BJ (cell line): ENCODE data around the gene UBE2H. TPM values are rescaled to one million over a fixed set of nuclear protein-coding genes. Genes with fewer than 3 reads are reported as not detected.
"Not testable (repeated sequence)": the region's sequence is repeated elsewhere in the genome, so short reads cannot be mapped to it uniquely, and the experiment has no call there.

Experiments used
- CTCF ChIA-PET: fragments of 350-600 bp; formaldehyde crosslinking; extraction: SDS; loops from one replicate; lab custom pipeline; 2021; ENCODE audit warnings: antibody characterized with exemption, inconsistent platforms; lab: Yijun Ruan, JAX
- POLR2A ChIA-PET: fragments of 300-600 bp; sonication (Branson Sonifier 250); formaldehyde crosslinking; extraction: SDS; loops from one replicate; lab custom pipeline; 2021; ENCODE audit warnings: antibody characterized with exemption; lab: Charles Lee
- DNase-seq: peaks from one replicate; pipeline ENCODE4 v3.0.0-alpha.2; 2011; ENCODE audit warnings: low read depth
- H3K27me3 ChIP-seq: 2 replicates; pipeline ENCODE4 v1.6.0; 2011; ENCODE audit warnings: low read length; ENCODE audit not compliant: control insufficient read depth, insufficient read depth
- H3K36me3 ChIP-seq: 2 replicates; pipeline ENCODE4 v1.5.1; 2011; ENCODE audit warnings: low read length; ENCODE audit not compliant: control insufficient read depth, insufficient read depth
- H3K4me3 ChIP-seq: 2 replicates; pipeline ENCODE4 v1.5.1; 2011; ENCODE audit warnings: low read depth, mild to moderate bottlenecking, control low read depth, low read length
- polyA plus RNA-seq: library from polyadenylated mRNA; depleted of rRNA; stranded (reverse); fragments of >200 nt; gene quantifications from 2 replicates; pipeline ENCODE4 v1.2.3, GENCODE V29; 2011
- TF ChIP-seq, protein P1 (sequence below): IDR thresholded peaks from 2 replicates; pipeline ENCODE4 v1.5.1; 2011; ENCODE audit warnings: low read depth, mild to moderate bottlenecking, control low read depth, inconsistent platforms, low read length, moderate library complexity; ENCODE audit not compliant: insufficient read depth

The UBE2H gene
- polyA plus RNA-seq, 1 experiment = 37.0 TPM

DNA sequence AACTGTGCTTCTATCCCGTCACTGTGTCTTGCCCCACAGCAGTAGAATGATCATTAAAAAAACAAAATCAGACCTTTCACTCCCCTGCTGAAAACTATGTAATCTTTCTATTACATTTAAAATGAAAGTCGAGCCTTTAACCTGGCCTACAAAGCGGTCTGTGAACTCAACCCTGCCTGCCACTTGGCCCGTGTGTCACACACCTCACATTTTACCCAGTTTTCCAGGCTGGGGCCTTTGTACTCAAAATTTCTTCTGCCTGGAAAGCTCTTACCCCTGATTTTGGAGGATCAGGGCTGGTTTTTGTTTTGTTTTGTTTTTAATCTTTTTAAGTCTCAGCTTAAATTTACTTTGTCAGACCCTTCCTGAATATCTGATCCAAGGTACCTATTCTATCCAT is 82.1 kb downstream of the UBE2H start:
- TF ChIP-seq, protein P1, sequence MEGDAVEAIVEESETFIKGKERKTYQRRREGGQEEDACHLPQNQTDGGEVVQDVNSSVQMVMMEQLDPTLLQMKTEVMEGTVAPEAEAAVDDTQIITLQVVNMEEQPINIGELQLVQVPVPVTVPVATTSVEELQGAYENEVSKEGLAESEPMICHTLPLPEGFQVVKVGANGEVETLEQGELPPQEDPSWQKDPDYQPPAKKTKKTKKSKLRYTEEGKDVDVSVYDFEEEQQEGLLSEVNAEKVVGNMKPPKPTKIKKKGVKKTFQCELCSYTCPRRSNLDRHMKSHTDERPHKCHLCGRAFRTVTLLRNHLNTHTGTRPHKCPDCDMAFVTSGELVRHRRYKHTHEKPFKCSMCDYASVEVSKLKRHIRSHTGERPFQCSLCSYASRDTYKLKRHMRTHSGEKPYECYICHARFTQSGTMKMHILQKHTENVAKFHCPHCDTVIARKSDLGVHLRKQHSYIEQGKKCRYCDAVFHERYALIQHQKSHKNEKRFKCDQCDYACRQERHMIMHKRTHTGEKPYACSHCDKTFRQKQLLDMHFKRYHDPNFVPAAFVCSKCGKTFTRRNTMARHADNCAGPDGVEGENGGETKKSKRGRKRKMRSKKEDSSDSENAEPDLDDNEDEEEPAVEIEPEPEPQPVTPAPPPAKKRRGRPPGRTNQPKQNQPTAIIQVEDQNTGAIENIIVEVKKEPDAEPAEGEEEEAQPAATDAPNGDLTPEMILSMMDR = no peak
- CTCF ChIA-PET = interaction anchor here (0.8 to 1.6 kb wide), 5 partner anchors 10 to 42 kb away, joined by 3 to 4 read pairs (median 4); no protein-coding TSS in a partner anchor
- Histone ChIP-seq H3K4me3 (no peak overlapping the region), H3K36me3 (no peaks in the 10 kb centered on the region), H3K27me3 (no peaks in the 10 kb centered on the region)
- DNase-seq = no peak
- POLR2A ChIA-PET = no interaction called here

DNA sequence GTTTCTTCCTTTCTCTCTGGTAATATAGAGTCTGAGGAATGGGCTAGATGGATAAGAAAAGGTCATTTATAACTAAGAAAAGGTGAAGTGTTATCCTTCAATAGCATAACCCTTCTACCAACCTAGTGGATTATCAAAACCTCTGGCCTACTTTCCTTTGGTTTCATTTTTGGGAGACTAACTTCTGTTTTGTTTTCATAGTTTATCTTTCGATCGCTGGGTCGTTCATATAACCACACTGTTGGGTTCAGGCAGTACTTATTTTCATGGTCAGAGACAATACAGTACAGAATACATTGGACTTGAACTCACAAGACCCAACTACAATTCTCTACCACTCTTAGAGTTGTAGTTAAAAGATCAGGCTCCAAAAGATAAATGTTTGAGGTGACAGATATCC is 86.5 kb downstream of the UBE2H start:
- ChIA-PET POLR2A (no interaction called here), CTCF (no interaction called here)
- no peak for DNase-seq
- H3K27me3 ChIP-seq = no peaks in the 10 kb centered on the region
- no peaks in the 10 kb centered on the region for H3K36me3 ChIP-seq
- H3K4me3 ChIP-seq = no peak overlapping the region
- TF ChIP-seq, protein P1 = no peak

DNA sequence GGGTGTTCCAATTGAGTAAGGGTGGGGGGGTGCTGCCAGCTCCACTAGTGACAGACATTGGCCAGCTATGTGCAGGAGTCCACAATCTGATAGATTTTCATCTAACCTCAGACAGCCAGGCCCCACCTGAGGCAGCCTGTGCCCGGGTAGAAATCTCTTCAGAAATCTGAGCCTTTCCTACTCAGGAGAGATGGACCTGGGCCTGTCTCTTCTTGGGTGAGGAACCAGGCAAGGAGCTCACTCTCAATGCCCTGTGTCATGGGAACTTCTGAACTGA is 86.9 kb downstream of the UBE2H start:
- DNase-seq = no peak
- POLR2A ChIA-PET = no interaction called here
- H3K27me3 ChIP-seq = no peaks in the 10 kb centered on the region
- TF ChIP-seq, protein P1 = no peak
- CTCF ChIA-PET = interaction anchor here (1.3 kb wide), 1 partner anchor 41 kb away, joined by 6 read pairs; no protein-coding TSS in a partner anchor
- H3K36me3 ChIP-seq = no peaks in the 10 kb centered on the region
- no peak overlapping the region for H3K4me3 ChIP-seq

DNA sequence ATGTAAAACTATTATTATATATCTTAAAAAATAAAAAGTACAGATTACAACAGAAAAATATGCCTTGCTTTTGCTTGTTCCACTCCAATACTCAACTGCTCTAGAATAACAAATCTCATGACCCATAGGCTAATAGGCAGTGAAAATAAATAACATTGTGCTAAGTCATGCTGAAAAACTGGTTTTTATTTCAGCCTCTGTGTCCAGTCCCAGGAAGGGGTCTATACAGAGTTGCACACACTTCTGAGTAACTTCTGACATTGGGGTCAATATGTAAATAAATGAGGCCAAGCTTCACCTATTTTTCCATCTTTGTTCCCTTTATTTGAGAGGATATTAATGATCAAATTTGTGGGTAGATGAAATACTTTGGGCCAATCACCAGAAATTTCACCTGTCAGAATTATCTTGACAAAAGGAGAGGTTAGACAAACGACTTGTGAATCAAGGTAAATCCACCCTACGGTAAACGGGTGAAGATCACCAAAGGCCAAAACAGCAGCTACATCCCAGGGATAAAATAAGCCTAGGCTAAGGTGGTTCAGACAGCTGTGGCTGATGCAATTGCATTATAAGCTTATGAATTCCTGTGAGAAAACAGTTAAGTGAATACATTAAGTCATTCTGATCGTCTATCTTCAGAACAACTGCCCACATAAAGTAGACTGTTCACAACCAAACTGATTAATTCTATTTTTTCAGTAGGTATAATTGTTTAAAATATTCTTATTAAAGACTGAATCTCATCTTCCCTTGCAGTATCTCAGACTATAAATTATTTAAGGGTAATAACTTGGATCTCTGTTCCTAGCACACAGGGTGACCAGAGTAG is 87.5 kb downstream of the UBE2H start:
- no peaks in the 10 kb centered on the region for H3K27me3 ChIP-seq
- no peaks in the 10 kb centered on the region for H3K36me3 ChIP-seq
- ChIA-PET POLR2A (no interaction called here), CTCF (interaction anchor here (1.3 kb wide), 1 partner anchor 40 kb away, joined by 6 read pairs; no protein-coding TSS in a partner anchor)
- no peak overlapping the region for H3K4me3 ChIP-seq
- TF ChIP-seq, protein P1 = no peak
- no peak for DNase-seq

DNA sequence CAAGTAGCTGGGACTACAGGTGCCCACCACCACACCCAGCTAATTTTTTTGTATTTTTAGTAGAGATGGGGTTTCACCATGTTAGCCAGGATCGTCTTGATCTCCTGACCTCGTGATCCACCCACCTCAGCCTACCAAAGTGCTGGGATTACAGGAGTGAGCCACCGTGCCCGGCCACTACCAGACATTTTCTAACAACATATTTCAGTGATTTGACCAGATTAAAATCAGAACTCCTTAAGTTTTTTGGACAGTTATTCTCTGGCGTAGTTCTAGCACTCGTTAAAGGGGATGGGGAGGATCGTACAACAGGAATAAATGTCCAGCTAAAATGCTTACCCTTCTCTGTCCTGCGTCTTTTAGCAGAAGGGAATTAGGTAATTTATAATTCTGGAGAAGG is 88.1 kb downstream of the UBE2H start:
- DNase-seq, H3K4me3 ChIP-seq, POLR2A ChIA-PET, H3K27me3 ChIP-seq, H3K36me3 ChIP-seq: not testable (repeated sequence)
- CTCF ChIA-PET = interaction anchor here (1.3 kb wide), 1 partner anchor 39 kb away, joined by 6 read pairs; no protein-coding TSS in a partner anchor

DNA sequence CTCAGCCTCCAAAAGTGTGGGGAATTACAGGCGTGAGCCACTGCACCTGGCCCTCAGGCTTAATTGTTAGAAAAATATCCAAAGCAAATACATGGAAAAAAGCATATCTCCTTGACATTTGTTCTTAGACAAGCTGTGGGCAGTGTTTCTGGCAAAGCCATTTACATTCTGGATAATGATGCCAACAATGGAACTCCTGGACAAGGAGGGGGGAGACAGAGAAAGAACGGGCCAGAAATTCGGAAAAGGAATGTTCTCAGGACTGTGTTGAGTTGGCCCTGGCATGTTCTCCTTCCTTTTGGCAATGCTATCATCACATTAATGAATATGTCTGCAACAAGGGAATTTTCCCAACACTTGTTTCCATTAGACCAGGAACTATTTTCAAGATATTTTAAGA is 88.7 kb downstream of the UBE2H start:
- Histone ChIP-seq H3K36me3 (no peaks in the 10 kb centered on the region), H3K27me3 (no peaks in the 10 kb centered on the region), H3K4me3 (no peak overlapping the region)
- no peak for DNase-seq
- POLR2A ChIA-PET = no interaction called here
- CTCF ChIA-PET = no interaction called here
- TF ChIP-seq, protein P1 = no peak
